DMS53 (cell line): ENCODE data around the gene CACNB1.

Experiments used
- DNase-seq: peaks from one replicate; lab custom pipeline; 2025; lab: John Stamatoyannopoulos, UW

The CACNB1 gene

DNA sequence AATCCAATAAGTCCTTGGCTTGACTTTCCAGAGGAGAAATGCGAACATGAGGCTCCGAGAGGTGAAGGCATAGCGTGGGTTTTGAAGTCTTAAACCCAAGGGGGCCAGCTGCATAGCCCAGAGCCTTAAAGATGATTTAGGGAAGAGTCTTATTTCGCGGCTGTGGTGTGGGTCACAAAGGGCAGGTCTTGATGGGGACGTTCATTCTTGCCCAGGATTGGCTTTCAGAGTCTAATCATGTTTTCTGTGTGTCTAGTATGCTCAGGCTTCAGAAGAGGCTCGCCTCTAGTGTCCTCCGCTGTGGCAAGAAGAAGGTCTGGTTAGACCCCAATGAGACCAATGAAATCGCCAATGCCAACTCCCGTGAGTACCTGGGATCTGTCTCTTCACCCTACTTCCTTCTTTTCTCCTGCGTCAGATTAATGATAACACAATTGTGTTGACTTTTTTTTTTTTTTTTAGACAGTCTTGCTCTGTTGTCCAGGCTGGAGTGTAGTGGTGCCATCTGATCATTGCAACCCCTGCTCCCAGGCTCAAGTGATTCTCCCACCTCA is 3.6 kb upstream of the CACNB1 start:
- DNase-seq, result peak; percentile 26

GRCh38 chr17:39200070-39200879 is 2.8 kb upstream of the CACNB1 start, which contains the start of gene RPL19:
TSS of gene RPL19 (plus strand) at chr17:39200283. CDS start at chr17:39200345, 62 bp downstream.
- DNase-seq, result peak; percentile 89

- peak; percentile 95 for DNase-seq
Measured at GRCh38 chr17:39199820-39200069, 2.3 kb upstream of the CACNB1 start.

- DNase-seq, result no peak
Measured at GRCh38 chr17:39198186-39198566, 707 bp upstream of the CACNB1 start.

GRCh38 chr17:39196808-39197291 is 619 bp downstream of the CACNB1 start:
- DNase-seq, result peak; percentile 51

DNA sequence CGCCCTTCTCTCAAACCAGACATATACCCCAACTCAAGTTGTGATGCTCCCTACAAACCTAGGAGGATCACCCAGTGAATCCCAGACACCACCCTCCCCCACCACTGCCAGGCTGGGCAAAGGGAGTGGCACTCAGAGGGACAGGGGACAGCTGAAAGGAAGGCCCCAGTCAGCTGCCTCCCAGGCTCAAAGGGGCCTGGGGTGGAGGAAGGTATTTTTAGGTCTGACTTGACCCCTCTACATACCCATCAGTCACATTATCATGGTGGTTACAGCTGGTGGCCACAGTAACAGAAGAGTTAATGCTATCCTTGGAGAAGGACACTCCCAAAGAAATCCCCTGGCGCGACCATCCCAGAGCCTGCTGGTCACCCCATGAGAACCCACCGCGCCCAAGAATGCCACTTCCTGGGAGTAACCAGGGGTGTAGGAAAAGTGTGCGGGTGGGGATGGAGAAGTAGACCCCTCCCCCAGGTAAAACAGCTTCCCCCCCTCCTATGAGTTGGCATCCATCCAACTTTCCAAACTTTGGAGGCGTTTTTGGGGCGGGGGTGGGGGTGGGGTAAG is 1.1 kb downstream of the CACNB1 start:
- DNase-seq, result no peak

- DNase-seq, result no peak
Measured at GRCh38 chr17:39195568-39196160, 1.8 kb downstream of the CACNB1 start.

GRCh38 chr17:39194985-39195524 is 2.4 kb downstream of the CACNB1 start:
- DNase-seq, result no peak

DNA sequence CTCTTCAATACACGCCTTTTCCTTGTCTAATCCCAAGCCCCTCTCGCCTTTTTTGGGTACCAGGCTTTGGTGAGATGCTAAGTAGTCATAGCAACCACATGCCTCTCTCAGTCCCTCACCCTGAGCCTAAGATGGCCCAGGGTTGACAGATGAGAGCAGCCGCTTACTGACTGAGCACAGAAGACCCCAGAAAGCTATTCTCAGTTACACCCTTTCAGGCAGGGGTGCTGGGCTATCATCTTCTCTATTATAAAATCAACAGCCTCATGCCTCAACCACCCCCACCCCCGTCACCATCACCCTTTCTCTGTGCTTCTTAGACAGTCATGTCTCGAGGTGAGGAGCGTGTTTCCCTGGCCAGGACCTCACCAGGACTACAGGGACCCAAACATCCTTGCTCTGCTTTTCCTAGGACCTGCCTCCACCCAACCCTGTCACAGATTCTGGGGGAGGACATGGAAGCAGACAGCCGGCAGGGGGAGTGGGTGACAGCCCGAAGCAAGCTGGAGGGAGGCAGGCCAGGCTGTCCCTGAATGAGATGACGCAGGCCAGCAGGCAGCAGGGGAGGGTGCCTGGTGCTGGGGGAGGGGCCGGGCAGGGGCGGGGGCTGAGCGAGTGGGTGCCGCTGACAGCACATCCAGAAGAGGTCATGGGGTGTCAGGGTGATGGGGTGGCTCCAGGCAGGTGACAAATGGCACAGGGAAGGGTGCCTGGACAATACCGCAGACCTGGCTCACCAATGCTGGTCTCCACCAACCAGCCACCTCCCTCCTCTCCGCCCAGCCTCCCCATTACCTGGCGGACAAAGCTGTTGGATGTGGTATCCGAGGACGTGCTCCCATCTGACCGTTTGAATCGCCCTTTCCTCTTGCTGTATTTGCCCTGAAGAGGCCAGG is 3.1 kb downstream of the CACNB1 start:
- DNase-seq, result no peak

- no peak for DNase-seq
Measured at GRCh38 chr17:39193346-39193745, 4.1 kb downstream of the CACNB1 start.

DNA sequence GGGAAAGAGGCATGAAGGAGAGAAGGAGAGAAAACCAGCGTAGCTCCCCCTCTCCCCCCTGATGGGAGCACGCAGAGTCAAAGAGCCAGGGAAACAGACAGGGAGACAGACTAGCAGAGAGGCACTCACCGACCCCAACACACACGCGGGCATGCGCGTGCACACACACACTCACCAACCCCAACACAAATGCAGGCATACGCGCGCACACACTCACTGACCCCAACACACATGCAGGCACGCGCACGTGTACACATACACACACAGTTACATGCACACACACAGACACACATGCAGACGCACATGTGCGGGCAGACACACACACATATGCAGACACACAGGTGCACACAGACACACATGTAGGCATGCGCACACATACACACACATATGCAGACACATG is 4.6 kb downstream of the CACNB1 start:
- DNase-seq, result no peak

DNA sequence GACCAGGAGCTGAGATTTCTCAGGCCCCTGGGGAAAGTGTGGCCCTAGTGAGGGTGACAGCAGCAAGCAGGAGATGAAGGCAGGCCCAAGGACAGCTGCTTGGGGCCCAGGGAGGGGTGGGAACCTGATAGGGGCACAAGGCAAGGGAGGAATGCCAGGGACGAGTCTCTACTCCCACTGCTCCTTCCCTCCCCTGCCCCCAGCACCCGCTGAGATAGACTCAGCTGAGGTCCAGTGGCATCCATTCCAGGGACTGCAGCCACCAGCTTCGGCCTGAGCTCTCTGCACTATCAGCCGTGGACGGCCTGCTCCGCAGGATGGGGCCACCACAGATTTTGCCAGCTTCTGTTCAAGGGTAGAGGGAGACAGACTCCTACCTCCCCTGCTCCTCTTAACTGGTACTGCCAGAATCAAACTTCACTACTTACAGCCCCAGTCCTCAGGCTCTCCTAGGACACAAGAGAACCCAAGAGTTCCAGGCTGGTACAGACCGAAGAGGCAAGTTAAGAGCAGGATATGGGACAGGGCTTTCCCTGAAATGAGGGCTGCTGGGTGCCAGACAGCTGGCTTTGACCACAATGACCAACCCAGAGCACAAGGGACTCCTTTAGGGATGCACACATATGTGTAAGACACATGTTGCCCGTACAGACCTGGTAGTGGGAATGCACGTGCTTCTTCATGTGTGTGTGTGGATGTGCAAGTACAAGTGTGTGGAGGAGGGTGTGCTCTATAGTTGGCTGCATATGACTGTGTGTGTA is 5.5 kb downstream of the CACNB1 start:
- DNase-seq, result no peak

DNA sequence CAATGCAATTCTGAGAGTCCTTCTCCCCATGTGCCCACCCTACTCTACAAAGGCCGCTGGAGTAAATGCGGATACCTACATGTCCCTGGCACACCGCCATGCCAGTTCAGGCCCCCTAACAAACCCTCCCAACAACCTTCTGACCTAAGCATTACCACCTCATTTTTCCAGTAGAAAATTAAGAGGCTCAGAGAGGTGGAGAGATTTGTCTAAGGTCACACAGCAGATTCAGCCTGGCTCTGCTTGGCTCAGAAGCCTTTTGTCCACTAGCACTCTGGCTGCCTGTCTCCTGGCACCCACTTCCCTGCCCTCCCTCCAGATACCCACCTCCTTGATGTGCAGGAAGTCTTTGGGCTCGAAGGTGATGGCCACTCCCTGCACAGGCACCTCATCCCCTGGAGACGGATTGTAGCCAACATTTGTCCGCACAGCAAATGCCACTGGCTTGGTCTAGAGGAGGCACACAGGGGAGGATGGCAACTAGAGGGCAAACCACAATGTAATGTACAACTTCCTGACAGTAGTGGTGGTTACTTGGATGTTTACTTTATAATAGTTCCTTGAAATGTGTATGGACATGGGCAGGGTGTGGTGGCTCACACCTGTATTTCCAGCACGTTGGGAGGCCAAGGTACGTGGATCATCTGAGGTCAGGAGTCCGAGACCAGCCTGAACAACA is 10.2 kb downstream of the CACNB1 start:
- DNase-seq, result no peak

DNA sequence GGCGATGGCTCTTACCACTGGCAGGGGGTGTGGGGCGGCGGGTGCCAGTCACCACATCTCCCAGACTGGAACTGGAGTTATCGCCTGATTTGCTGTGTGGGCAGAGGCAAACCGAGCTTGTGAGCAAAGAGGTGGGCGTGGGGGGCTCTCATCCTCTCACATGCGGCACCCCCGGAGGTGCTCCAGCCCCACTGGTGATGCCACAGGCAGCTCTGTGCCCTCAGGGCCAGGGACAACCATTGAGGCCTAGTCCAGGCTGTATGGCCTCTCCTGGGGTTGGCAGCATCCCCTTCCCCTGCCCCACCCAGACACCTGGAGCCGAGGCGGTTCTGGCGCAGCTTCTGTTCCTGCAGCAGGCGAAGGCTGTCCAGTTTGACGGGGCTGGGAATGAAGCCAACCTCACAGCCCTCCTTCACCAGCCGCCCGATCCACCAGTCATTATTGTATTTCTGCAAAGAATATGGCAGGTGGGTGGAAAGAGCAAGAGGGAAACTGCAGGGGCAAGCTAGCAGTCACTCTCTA is 10.9 kb downstream of the CACNB1 start:
- DNase-seq, result no peak

DNA sequence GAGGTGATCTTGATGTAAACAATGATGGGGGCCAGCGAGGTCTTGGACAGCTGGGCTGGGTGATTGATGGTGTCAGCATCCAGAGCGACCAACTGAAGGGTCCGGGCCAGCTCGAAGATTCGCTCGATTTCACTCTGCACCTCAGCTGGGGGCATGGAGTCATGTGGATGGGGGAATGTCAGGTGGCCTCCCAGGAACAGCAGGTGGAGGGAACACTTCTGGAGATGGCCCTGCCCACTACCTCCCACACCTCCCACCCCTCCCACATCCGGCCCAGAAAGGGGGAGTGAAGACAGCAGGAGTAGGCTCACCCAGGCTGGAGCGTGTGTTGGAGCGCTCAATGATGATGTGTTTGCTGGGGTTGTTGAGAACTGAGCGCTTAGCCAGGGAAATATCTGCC is 13.7 kb downstream of the CACNB1 start:
- no peak for DNase-seq

DNA sequence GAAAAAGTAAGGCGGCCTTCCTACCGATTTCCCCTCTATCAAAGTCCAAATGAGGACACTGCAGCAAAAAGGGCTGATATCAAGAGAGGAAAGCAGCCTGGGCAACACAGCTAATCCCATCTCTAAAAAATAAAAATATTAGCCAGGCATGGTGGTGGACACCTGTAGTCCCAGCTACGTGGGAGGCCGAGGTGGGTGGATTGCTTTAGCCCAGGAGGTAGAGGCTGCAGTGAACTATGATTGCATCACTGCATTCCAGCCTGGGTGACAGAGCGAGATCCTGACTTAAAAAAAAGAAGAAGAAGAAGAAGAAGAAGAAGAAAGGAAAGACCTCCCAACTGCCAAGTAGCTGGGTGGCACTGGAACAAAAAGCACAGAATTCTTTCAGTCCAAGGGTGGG is 14.4 kb downstream of the CACNB1 start:
- no peak for DNase-seq

- no peak for DNase-seq
Measured at GRCh38 chr17:39181303-39181702, 16.2 kb downstream of the CACNB1 start.

GRCh38 chr17:39178536-39178935 is 18.9 kb downstream of the CACNB1 start:
- DNase-seq, result peak; percentile 54

DNA sequence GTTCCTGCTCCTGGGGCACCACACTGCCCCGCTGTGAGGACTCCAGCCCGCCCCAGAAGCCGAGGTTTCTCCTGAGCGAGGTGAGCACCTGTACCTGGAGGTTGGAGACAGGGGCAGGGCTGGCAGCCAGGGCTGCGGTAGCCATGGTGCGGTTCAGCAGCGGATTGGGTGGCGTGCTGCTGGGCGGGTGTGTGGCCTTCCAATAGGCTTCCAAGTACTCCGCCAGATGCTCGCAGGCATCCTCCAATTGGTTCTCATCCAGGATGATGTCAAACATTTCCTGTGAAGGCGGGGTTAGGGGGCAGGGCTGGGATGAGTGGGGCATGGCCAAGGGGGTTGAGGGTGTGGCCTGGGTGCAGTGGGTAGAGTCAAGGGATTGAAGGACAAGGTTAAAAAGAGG is 20.2 kb downstream of the CACNB1 start:
- peak; percentile 14 for DNase-seq

GRCh38 chr17:39175695-39176093 is 21.8 kb downstream of the CACNB1 start:
- no peak for DNase-seq
